T-helper 22 cell (primary cell): ENCODE data around the gene HS6ST3.
"Not testable (repeated sequence)": the region's sequence is repeated elsewhere in the genome, so short reads cannot be mapped to it uniquely, and the experiment has no call there.

Experiments used
- DNase-seq: peaks from one replicate; pipeline ENCODE4 v3.0.0-alpha.2; 2020; ENCODE audit warnings: low read depth

Gene HS6ST3

DNA sequence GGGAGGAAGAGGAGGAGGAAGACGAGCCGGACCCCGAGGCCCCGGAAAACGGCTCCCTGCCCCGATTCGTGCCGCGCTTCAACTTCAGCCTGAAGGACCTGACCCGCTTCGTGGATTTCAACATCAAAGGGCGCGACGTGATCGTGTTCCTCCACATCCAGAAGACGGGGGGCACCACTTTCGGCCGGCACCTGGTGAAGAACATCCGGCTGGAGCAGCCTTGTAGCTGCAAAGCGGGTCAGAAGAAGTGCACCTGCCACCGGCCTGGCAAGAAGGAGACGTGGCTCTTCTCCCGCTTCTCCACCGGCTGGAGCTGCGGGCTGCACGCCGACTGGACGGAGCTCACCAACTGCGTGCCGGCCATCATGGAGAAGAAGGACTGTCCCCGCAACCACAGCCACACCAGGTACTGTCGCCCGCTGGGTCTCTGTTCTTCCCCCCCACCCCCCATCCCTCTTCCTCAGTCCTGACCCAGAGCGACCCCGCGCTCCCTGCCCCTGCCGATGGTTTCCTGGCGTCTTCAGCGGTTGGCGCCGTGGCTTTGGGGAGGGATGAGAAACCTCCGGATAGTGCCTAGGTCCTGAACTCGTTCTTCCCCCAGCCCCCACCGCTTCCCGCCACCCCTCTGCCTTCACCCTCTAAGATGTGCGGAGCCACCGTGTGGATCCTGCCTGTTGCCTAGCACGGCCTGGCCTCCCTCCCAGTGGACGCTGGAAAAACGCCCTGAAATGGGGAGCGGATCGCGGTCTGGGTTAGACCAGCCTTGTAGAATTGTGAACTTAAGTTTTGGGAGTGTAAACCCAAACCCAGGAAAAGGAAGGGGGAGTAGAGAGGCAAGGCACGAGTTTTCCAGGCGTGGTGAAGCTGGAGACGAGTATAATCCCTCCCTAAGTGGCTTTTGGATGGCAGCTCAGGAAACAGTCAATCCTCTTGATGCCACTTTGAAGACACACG is 1.5 kb downstream of the HS6ST3 start:
- no peak for DNase-seq

- no peak for DNase-seq
These were observed 3.5 kb downstream of the HS6ST3 start for GRCh38 chr13:96093296-96094006.

DNA sequence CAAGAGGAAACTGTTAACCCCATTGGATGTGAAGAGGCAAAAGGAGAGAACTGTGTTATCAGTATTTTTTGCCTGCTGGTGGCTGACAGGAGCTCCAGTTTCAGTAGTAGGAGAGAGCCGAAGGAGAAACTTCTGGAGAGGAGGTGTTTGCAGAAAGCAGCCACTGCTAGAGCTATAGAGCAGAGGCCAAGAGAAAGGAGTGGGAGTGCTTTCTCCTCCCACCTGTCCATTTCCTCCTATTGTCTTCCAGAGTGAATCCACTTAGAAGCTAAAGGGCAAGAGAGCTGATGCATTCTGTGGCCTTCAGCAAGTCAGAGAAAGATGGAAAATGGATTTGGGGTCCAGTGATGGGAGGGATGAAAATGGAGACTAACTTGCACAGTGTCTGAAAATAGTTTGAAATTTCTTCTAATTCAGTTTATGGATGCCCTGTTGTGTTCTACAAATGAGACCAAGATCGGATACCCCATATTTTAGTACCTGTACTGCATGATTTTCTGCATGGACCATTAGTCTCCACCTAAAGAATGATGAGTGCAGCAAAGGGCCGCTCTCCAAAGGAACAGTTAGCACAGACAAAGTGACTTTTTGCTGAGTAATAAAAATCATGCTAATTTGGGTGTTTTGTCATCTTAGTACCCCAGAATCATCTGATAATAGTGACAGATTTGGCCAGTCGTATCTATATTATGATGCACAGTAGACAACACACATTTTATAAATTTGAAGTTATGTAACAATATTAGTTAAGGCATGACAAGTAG is 10.7 kb downstream of the HS6ST3 start:
- no peak for DNase-seq

GRCh38 chr13:96104516-96104915 is 14.6 kb downstream of the HS6ST3 start:
- no peak for DNase-seq

DNA sequence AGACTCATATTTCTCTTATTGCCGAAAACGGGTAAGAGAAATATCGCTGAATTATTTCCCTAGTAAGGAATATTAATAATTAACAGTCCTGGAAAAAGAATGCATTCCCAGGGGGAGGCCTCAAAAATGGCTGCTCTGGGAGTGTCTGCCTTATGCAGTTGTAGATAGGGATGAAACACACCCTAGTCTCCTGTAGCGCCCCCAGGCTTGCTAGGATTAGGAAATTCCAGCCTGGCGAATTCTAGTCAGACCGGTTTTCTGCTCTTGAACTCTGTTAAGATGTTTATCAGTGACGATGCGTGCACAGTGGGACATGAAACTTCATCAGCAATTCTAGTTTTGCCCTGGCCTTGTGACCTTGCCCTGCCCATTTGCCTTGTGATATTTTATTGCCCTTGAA is 18.2 kb downstream of the HS6ST3 start:
- DNase-seq, result not testable (repeated sequence)

- no peak for DNase-seq
These were observed 19.2 kb downstream of the HS6ST3 start for GRCh38 chr13:96109125-96109524.

- DNase-seq, result no peak
These were observed 23.0 kb downstream of the HS6ST3 start for GRCh38 chr13:96112936-96113335.

DNA sequence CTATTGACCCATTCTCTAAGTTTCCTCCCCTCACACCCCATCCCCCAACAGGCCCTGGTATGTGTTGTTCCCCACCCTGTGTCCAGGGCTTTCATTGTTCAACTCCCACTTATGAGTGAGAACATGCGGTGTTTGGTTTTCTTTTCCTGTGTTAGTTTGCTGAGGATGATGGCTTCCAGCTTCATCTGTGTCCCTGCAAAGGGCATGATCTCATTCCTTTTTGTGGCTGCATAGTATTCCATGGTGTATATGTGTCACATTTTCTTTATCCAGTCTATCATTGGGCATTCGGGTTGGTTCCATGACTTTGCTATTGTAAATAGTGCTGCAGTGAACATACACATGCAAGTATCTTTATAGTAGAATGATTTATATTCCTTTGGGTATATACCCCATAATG is 25.5 kb downstream of the HS6ST3 start:
- not testable (repeated sequence) for DNase-seq

DNA sequence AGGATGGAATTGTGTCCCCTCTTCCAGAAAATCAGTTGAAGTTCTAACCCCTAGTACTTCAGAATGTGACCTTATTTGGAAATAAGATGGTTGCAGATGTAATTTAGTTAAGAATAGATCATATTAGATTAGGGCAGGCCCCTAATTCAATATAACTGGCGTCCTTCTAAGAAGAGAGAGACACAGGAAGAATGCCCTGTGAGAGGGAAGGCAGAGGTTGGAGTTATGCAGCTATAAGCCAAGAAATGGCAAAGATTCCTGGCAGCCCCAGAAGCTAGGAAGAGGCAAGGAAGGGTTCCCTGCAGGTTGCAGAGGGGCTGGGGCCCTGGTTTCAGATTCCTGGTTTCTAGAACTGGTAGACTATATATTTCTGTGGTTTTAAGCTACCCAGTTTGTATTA is 30.0 kb downstream of the HS6ST3 start:
- no peak for DNase-seq

- no peak for DNase-seq
These were observed 41.0 kb downstream of the HS6ST3 start for GRCh38 chr13:96130818-96131340.

DNA sequence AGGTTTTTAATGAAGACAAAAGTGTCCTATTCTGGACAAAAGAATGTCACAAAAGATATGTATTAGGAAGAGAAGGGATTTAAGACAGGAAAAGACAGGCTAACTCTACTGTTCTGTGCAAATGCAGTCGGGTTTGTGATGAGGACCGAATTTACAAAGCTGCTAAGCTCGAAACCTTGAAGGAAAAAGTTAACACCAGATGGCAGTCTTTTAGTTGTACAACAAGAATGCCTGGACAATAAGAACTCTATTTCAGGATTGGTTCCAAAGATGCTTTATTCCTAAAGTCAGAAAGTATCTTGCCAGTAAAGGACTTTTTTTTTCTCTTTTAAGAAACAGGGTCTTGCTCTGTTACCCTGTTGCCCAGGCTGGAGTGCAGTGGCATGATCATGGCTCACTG is 51.1 kb downstream of the HS6ST3 start:
- DNase-seq, result no peak

DNA sequence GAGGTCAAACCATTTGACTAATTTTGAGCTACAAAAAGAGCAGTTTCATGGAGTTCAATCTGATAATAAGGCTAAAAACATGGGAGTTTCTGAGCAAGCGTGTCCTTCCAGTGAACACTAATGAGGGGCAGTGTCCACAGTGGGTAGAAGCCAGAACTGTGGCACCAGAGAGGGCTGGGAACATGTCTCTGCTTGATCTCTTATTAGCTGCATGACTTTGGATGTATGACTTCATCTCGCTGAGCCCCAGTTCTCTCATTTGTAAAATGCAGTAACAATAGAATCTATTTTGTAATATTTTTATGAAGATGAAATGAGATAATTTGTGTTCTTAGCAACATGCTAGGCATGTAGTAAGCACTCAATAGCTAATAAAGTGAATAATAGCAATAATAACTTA is 69.8 kb downstream of the HS6ST3 start:
- DNase-seq, result no peak

DNA sequence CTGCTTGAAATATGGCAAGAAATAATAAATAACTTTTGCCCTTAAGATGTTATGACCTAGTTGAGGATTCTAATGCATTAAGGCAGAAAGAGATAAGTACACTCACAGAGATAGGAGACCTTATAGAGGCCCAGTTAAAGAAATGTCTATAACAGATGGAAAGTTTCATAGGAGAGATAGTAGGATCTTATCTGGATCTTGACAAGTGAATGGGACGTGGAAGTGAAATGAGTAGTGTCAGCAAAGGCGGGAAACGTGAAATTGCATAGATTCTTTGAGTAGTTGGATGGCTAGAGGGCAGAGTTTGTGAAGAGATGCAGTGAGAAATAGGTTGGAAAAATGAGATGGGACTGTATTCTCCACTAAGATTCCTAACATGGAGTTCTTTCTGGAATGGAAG is 71.2 kb downstream of the HS6ST3 start:
- DNase-seq, result no peak

- no peak for DNase-seq
These were observed 75.9 kb downstream of the HS6ST3 start for GRCh38 chr13:96165840-96166239.

- no peak for DNase-seq
These were observed 82.2 kb downstream of the HS6ST3 start for GRCh38 chr13:96172066-96172465.

- no peak for DNase-seq
These were observed 88.9 kb downstream of the HS6ST3 start for GRCh38 chr13:96178759-96179158.

DNA sequence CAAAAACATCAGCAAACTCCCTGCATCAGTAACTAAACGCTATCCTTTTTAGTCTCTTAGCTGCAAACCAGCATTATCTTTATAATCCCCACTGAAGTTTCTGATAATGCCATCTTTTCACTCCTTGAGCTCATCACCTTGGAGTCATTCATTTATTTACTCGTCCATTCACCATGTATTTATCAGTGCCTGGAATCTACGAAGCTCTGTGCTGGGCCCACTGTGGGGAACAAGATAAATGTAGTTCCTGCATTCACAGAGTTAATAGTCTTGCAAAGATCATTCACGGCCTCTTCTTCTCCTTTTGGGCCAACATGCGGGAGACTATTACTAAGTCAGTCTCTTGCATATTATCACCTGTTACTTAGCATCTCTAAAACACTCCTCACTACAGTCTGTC is 89.4 kb downstream of the HS6ST3 start:
- DNase-seq, result no peak

DNA sequence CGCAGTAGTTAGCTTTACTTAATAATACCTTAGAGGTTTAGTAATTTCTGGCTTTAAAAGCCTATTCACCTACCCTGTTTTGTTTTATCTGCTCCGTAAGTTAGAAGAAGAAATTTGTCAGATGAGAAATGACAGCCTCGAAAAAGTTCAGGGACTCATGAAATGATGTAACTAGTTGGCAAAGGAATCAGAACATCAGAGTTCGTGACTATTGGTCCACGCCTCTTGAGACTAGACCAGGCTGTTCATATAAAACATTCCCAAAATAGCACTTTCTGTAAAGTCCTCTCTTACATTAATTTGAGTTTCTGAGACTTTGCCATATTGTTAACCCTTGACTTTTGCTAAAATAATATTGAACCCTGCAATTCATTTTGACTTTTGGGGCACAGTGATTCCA is 92.0 kb downstream of the HS6ST3 start:
- no peak for DNase-seq

GRCh38 chr13:96185818-96186217 is 95.9 kb downstream of the HS6ST3 start:
- DNase-seq, result no peak

DNA sequence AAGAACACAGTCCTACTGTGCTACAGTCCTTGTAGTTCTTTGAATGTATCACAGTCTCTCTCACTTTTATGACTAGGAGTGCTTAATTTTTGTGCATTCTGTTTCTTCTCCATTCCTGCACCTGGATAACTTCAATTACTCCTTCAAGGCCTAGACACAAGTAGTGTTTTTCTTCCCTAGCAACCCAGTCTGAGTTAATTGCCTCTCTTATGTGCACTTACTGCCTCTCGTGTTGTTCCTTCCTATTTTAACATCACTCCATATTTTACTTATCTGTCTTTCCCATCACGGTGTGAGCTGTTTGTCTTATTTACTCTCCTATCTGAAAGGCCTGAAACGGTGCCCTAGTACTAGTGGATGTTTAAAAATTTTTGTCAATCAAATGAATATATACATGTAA is 101.5 kb downstream of the HS6ST3 start:
- DNase-seq, result no peak

- no peak for DNase-seq
These were observed 103.9 kb downstream of the HS6ST3 start for GRCh38 chr13:96193728-96194310.

GRCh38 chr13:96198038-96198437 is 108.1 kb downstream of the HS6ST3 start:
- DNase-seq, result no peak
